ENCODE measurements around the gene PHACTR3. TPM values are rescaled to one million over a fixed set of nuclear protein-coding genes. Genes with fewer than 3 reads are reported as not detected.
"Not testable (repeated sequence)": the region's sequence is repeated elsewhere in the genome, so short reads cannot be mapped to it uniquely, and the experiment has no call there.

Gene PHACTR3
- polyA plus RNA-seq (ENCODE audit: insufficient read depth in 1 of 5, insufficient read length in 5 of 5, low replicate concordance in 1 of 5): 1 to 10 TPM; 3.4 to 6.3 (median 5.7) TPM
- long read RNA-seq, donor 1, partial matches to known transcripts: 0 of 2 reads
- long read RNA-seq, donor 1, other reads (novel, unspliced or antisense): 0 of 2 reads
- long read RNA-seq, donor 2: 0 reads
- long read RNA-seq, donor 3: 0 reads
- long read RNA-seq, donor 4: 0 reads
- long read RNA-seq, donor 5, partial matches to known transcripts: 0 of 2 reads
- long read RNA-seq, donor 5, other reads (novel, unspliced or antisense): 0 of 2 reads
- long read RNA-seq, donor 6: 0 reads
- long read RNA-seq, donor 7, partial matches to known transcripts: 0 of 4 reads
- long read RNA-seq, donor 7, other reads (novel, unspliced or antisense): 0 of 4 reads
- long read RNA-seq, donor 8, partial matches to known transcripts: 0 of 1 reads
- long read RNA-seq, donor 8, other reads (novel, unspliced or antisense): 0 of 1 reads

DNA sequence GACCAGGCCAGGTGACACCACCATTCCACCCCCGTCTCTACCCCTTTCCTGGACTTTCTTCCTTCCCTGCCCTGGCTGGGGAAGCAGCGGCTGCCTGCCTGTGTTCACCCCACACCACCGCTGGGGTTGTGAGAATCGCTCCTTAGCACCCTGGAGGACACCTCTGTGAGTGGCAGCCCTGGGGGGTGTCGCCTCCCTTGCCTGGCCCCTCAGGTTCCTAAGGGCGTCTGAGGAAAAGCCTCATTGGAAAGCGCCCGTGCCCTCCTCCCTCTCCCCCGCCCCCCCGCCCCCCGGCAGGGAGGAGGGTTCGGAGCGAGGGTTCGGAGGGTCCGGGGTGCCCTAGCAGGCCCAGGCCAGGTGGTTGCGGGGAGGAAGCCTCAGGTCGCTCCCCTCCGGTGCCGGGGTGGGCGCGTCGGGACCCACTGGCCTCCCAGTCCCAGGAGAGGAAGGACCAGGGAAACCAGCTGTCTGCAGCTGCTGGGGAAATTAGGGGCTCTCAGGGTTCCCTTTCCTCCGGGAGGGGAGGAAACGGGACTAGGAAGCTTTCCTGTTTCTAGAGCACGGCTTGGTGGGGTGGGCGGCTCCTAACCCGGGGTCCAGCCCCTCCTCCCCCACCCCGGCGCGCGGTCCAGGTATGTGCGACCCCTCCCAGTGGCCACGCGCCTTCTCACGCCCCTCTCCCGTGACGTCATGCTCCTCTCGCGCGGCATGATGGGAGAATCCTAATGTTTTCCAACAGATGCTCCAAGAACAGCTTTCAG lies at the start of gene PHACTR3:
PHACTR3 (plus strand) TSS at position 760 of the 761 bp plus-strand sequence. CDS start 475 bp downstream, outside the sequence.
- DNase-seq: peak in 1 of 2 donors; percentile 26

GRCh38 chr20:59557733-59558529 lies 46.4 kb upstream of the PHACTR3 start:
- not testable (repeated sequence) for DNase-seq

- no peak for DNase-seq
Measured at GRCh38 chr20:59559024-59559817, 45.1 kb upstream of the PHACTR3 start.

GRCh38 chr20:59559863-59560262 lies 44.5 kb upstream of the PHACTR3 start:
- DNase-seq: no peak

- no peak for DNase-seq
Measured at GRCh38 chr20:59560588-59561227, 43.6 kb upstream of the PHACTR3 start.

DNA sequence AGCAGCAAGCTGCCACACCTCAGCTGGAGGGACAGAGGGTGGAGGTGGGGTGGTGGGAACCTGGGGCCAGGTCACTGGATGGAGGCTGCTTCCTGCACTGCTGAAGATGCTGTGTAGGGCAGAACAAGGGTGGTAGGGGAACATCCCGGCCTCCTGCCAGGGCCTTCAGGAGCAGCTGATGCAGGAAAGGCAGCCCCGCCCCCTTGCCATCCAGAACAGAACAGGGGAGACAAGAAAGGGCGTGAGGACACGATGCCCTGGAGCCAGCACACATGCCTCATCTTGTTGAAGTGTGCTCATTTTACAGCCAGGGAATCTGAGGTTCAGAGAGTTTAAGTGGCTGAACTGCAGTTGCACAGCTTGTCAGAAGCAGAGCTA lies 43.1 kb upstream of the PHACTR3 start:
- no peak for DNase-seq

DNA sequence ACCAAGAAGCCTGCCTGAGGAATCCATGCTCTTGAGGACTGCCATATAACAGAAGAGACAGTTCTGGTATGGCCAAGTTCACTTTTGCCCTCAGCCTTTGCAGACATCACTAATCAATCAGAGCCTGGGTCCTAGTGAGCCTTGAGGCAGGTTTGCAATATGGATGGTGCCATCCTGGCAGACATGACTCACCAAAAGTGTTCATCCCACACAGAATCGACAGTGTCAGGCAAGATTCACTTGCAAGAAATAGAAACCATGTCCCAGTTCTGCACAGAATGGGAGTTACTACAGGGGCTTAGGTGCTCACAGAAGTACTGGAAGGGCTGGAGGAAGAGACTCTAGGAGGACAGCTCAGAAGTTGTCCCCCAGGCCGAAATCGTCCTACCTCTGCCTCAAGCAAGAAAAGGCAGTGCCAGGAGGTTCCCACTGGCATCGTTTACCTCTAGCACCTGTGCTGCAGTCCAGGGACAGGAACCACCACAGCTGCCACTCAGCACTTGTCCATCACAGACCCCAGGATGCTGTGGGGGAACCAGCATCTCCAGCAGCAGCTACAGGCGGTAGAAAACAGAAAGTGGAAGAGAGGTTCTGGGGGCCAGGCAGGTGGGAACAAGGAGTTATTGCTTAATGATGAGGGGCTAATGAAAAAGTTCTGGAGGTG lies 42.6 kb upstream of the PHACTR3 start:
- DNase-seq: no peak

DNA sequence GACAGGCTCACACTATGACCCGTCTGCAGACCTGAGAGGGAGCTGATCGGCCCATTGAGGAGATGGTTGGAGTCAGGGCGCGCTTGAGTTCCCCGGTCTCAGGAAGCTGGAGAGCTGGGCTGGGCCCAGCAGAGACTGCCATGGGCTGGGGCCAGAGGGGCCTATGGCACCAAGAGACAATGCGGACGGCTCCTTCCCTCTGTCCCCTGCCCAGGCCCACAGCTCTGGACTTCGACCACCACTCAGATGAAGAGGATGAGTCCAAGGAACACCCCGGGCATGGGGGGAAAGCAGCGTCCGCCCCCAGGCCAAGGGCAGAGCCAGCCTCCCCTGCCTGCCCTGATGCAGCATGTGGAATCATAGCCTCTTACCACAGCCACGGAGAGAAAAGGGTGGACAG lies 40.2 kb upstream of the PHACTR3 start:
- no peak for DNase-seq

- no peak for DNase-seq
Measured at GRCh38 chr20:59564943-59565342, 39.4 kb upstream of the PHACTR3 start.

GRCh38 chr20:59565768-59566461 lies 38.4 kb upstream of the PHACTR3 start:
- no peak for DNase-seq

- DNase-seq: no peak
Measured at GRCh38 chr20:59566631-59567524, 37.5 kb upstream of the PHACTR3 start.

DNA sequence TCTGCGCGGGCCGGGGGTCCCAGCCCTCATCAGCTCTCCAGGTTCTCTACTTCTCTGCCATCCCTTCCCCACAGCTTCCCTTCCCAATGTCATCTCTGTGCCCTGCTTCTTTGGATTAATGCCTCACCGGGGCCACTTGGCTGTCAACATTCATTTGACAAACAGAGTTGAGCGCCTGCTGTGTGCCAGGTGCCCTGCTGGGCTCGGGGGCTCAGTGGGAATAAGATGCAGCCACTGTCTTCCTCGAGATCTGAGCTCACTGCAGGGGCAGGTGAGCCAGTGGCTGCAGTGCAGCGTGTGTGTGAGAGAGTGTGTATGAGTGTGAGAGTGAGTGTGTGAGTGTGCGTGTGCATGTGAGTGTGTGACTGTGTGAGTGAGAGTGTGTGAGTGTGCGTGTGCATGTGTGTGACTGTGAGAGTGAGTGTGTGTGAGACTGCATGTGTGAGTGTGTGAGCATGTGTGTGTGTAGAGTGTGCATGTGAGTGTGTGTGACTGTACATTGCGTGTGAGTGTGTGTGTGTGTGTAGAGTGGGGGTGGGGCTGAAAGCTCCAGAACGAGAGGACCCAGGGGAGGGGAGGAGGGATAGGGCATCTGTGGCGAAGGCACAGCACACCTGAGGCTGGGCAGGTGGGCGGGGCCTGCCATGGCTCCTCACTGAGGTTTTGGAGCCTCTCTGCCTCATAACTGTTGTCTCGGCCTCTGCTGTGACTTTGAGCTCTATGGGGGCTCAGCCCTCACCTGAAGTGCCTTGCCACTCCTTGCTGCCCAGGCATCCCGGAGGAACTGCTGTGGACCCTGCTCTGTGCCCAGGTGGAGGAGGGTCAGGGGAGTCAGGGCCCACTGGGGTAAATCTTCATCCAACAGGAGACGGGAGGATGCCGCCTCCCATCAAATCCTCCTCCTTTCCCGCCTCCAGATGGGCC lies 36.5 kb upstream of the PHACTR3 start:
- DNase-seq: no peak

- no peak for DNase-seq
Measured at GRCh38 chr20:59568509-59569024, 35.8 kb upstream of the PHACTR3 start.

DNA sequence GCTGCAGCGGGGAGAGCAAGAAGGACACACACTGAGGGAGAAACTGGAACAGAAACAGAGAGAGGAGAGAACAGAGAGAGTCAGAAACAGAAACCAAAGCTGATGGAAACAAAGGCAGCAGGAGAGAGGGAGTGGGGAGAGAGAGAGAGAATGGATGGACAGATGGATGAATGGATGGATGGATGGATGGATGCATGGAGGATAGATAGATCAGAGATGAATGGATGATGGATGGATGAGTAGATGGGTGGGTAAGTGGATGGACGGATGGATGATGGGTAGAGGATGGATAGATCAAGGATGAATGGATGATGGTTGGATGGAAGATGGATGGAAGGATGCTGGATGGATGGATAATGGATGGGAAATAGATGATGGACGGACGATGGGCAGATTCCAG lies 35.0 kb upstream of the PHACTR3 start:
- no peak for DNase-seq

- no peak for DNase-seq
Measured at GRCh38 chr20:59571151-59571550, 33.2 kb upstream of the PHACTR3 start.

DNA sequence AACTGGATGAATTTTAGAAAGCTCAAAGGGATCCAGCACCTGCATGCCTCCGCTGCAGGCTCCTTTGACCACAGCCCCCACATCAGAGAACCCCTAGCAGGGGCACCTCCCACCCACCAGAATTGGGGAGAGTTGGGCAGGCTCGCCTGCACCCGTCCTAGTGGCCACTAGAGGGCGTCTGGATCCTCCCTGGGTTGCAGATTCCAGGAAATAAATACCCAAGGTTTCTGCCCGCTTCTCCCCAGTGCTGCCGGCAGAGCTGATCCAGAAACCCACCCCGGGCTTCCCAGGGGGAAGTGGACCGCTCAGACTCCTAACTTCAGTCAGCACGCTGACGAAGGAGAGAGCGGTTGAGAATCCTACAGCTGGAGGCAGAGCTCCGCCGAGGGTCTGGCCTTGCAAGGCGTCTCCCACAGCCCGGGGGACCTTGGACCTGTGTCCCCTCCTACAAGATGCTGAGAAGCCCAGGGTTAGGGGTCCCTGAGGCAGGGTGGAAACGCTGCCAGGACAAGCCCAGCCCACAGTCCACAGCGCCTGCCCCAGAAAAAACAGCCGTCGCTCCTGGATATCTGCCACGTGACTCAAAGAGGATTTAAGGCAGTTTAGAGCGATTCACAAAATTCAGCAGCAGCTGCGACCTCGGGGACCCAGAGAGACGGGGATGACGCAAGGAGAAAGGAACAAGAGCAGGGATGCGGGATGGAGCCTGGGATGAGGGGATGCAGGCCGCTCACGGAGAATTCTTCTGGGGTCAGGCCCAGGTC lies 32.6 kb upstream of the PHACTR3 start:
- DNase-seq: peak; percentile 68 to 71
